IPS DF 4.7 (cell line): Measurements from ENCODE around the gene TNP2.

Source experiments
- DNase-seq: peaks from one replicate; pipeline ENCODE4 v3.0.0-alpha.2; 2013; ENCODE audit warnings: low spot score; ENCODE audit errors: extremely low read depth

The TNP2 gene

DNA sequence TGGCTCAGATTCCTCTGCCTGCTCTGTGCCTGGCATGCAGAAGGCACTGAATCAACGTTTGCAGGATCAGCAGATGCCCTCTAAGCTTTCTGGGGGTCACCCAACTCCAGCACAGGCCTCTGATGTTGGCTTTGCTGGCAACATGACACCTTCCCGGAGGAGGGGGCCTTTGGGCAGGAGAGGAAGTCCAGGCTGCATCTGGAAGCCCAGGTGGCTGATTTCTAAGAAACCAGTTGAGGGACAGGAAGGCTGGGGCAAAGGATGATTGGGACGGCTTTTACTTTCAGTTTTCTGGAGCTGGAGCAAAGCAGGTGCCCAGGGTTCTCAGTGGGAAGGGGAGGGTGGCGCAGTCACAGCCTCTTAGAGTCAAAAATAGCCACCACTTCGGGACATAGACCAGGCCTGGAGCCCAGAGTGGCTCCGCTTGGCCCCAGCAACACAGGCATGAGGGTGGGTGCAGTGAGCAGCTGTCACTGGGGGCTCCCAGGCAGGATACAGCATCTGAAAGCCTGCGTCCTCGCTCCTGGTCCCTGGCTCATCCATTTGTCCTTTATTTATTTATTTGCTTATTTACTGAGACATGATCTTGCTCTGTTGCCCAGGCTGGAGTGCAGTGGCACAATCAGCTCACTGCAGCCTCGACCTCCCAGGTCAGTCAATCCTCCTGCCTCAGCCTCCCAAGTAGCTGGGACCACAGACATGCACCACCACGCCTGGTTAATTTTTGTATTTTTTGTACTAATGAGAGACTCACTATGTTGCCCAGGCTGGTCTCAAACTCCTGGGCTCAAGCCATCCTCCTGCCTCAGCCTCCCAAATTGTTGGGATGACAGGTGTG, 28.3 kb downstream of the TNP2 start:
- no peak for DNase-seq

DNA sequence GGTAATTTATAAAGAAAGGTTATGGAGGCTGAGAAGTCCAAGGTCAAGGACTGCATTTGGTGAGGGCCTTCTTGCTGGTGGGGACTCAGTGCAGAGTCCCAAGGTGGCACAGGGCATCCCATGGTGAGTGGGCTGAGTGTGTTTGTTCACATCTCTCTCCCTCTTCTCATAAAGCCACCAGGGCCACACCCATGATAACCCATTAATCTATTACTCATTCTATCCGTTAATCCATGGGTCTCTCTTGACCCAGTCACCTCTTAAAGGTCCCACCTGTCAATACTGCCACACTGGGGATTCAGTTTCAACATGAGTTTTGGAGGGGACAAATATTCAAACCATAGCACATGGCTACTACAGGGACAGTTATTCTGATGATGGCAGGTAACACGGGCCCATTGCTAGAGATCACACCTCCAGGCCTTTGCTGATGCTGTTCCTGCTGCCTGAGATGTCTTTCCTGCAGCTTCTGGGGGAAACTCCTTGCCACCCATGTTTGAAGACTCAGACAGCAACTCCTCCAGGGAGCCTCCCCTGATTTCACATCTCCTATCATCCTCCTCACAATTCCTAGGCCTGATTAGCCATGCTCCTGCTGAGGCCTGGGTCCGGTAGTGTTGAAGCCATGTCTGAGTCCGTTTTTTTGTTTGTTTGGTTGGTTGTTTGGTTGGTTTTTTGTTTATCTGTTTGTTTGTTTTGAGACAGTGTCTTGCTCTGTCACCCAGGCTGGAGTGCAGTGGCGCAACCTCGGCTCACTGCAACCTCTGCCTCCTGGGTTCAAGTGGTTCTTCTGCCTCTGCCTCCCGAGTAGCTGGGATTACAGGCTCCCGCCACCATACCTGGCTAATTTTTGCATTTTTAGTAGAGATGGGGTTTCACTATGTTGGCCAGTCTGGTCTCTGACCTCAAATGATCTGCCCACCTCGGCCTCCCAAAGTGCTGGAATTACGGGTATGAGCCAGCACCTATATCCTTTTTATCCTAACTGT, 29.2 kb downstream of the TNP2 start:
- DNase-seq: no peak

DNA sequence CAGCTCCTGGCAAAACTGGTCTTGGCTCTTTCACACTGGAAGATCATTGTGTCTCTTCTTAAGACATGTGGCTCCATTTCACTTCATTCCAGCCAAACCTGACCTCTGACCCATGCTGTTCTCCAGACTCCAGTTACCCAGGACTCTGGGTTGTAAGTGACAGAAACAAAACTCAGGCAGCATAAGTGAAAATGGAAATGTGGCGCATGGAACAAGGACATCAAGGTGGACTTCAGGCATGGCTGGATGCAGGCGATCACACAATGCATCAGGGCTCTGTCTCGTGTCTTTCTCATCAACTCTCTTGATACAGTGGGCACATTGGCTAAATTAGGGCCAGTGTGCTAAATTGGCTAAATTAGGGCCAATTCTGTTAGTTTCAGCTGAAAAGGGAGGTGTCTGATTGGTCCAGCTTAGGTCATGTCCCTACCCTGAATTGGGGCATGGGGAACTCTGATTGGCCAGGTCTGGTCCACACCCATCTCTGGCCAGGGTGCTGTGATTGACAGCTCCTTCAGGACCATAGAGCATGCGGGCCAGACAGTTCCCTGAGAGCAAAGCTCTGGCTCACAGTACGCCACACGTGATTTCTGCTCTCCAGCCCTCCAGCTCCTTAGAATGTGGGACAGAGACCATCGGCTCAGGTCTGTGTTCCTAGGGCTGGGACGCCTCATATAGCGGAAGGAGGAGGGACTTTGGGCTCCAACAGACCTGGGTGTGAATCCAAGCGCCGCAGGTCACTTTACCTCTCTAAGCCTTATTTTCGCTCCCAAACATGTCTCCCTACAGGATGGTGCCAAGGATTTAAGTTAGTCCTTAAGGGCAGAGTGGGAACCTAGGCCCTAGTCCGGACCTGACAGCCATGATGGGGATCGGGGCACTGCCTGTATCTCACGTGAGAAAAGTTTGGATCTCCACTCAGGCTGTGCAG, 30.6 kb downstream of the TNP2 start:
- no peak for DNase-seq

DNA sequence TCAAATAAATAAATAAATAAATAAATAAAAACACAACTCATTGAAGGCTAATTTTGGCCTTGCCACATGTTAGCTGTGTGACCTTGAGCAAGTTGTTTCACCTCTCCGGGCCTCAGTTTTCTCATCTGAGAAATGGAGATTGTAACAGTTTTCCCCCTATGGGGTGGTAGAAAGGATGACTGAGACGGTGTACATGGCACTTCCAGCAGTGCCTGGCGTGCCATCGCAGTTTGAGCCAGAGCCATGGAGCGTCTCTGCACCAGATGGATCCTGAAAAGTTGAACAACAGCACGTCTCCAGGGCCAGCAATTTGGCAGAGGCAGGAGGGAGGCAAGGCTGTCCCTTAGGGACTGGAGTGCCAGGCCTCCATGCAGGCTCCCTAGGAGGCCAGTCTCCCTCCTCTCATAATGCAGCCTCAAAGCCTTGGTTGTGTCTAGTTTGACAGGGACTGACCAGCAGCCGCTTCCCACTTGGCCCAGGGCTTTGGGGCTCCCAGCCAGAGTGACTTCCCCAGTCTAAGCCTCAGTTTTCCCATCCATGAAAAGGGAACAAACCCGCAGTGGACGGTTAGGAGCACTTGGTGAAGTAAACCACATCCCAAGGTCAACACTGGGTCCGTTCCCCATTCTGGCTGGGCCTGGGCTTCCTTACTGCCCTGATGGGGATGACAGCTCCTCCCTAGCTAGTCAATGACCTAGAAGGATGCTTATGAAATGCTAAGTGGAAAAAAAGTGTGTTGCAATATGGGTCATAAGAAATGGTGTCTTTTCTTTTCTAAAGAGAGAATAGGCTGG, 32.5 kb downstream of the TNP2 start:
- no peak for DNase-seq

DNA sequence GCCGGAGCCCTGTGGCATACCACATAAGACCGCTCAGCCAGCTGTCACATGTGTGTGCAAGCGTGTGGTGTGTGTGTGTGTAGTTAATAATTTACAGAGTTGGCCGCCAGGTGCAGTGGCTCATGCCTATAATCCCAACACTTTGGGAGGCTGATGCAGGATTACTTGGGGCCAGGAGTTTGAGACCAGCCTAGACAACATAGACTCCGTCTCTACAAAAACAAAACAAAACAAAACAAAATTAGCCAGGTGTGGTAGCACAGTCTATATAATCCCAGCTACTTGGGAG, 33.5 kb downstream of the TNP2 start:
- DNase-seq: no peak

DNA sequence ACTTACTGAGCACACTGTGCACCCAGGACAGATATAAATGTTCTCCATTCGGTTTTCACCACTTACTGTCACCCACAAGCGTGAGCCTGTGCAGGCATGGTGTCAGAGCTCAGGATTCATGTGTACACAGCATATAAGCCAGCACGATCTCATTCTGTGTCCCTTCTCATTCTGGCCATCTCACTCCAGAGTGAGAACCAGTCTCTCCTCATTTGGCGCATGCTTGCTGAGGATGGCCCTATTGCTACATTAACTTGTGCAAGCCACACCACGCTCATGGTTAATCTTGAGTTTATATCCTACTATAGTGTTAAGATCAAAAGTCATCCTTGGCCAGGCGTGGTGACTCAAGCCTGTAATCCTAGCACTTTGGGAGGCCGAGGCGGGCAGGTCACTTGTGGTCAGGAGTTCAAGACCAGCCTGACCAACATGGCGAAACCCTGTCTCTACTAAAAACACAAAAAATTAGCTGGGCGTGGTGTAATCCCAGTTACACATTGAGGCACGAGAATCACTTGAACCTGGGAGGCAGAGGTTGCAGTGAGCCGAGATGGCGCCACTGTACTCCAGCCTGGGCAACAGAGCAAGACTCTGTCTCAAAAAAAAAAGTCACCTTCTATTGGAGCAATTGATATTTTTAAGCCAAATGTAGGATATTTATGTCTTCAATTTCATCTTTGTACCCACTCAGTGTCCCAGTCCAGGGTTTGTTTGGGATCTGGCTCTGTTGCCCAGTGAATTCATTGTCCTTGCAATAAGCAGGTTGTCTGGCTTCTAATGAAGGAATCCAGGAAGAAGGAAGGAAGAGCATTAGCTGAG, 34.0 kb downstream of the TNP2 start:
- DNase-seq: no peak

DNA sequence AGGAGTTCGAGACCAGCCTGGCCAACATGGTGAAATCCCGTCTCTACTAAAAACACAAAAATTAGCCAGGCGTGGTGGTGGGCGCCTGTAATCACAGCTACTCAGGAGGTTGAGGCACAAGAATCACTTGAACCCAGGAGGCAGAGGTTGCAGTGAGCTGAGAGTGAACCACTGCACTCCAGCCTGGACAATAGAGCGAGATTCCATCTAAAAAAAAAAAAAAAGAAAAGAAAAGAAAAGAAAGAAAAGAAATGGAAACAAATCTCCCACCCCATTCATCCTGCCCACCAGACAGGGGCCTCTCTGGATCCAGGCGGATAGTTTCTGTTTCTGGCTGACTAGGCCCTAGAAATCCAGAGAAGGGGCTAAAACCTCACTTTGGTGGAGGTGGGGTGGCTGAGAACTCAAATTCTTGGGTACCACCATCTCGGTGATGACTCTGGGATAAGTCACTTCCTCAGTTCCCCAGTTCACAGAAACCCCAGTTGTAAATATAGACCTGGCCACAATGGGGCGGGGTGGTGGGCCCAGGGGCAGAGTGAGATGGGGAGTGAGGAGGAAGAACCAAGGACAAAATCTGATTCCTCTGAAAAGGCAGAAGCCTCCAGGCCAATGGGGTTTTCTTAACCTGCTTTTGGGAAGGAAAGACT, 35.3 kb downstream of the TNP2 start:
- no peak for DNase-seq

DNA sequence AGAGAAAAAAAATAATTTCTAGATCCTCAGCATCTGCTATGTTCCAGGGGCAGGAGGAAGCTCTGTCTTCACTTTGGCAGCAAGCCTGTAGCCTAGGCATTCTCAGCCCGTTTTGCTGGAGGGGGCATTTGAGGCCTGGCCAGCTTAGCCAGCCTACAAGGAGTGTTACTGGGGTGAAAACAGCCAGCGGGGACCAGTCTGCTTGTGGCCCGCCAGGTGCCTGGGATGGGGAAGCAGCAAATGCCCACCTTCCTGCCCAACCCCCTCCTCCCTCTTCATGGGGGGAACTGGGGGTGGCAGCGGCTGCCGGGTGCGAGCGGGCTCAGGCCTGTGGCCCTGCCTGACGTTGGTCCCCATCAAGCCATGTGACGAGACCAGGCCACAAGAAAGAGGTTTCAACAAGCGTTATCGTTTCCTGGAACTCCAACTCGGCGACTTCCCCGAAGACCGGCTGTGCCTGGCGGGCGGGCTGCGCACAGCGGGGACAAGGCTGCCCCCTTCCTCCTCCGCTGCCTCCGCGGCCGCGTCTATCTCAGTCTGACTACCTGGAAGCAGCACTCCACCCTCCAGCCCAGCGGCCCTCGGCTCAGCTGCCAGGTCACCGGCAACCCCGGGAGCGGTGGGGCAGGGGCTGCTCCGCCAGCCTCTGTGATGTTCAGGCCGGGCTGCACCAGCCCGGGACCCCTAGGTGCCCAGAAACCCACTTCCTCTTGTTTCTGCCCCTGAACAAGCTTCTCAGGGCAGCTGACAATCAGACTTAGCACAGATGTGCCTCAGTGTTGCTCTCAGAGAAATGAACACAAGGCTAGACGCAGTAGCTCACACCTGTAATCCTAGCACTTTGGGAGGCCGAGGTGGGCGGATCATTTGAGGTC, 36.0 kb downstream of the TNP2 start:
- no peak for DNase-seq

DNA sequence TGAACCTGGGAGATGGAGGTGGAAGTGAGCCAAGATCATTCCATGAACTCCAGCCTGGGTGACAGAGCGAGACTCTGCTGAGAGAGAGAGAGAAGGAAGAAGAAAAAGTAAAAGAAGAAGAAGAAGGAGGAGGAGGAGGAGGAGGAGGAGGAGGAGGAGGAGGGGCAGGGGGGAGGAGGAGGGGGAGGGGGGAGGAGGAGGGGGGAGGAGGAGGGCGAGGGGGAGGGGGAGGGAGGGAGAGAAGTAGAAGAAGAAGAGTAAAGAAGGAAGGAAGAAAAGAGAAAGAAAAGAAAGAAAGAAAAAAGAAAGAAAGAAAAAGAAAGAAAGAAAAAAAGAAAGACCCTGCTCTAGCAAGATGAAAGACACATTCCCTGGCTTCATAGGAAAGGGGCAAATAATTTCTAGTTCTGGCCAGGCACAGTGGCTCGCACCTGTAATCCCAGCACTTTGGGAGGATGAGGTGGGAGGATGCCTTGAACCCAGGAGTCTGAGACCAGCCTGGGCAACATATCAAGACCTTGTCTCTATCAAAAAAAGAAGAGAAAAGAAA, 36.7 kb downstream of the TNP2 start:
- DNase-seq: no peak

DNA sequence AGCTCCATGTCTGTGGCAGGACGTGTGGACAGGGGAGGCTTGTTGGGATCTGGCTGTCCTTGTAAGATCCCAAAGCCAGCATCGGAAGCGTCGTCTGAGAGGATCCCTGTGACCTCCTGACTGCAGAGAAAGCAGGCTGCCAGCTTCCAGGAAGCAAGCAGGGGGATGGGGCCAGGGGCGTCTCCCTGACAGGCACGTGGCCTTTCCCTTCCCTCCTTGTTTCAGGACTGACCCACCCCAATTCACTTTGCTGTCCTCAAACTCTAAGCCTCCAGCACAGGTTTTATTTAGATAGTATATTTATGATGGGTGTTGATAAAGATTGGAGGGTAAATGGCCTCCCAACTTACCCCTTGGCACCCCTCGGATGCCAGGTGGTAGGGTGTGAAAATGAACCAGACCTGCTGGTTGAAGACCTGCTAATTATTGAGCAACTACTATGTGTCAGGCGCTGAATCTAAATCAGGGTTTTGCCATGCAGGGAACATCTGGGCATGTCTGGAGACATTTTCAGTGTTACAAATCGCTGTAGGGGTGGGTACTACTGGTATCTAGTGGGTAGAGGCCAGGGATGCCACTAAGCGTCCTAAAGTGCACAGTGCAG, 37.7 kb downstream of the TNP2 start:
- DNase-seq: no peak

DNA sequence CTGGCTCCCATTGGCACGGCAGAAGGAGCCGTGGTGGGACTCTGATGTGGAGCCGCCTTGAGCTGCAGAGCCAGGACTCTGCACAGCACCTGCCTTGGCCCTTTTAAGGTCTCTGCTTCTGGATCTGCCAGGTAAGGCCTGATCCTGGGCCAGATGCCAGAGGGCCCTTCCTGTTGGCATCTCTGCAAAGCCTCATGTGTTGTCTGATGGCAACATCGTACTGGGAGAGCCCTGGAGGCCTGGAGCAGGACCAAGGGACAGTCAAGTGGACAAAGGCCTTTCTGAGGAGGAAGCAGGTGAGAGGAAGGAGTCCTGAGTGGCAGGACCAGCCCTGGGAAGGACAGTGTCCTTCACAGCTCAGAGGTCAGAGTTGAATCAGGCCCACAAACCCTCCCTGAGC, 39.2 kb downstream of the TNP2 start:
- no peak for DNase-seq

DNA sequence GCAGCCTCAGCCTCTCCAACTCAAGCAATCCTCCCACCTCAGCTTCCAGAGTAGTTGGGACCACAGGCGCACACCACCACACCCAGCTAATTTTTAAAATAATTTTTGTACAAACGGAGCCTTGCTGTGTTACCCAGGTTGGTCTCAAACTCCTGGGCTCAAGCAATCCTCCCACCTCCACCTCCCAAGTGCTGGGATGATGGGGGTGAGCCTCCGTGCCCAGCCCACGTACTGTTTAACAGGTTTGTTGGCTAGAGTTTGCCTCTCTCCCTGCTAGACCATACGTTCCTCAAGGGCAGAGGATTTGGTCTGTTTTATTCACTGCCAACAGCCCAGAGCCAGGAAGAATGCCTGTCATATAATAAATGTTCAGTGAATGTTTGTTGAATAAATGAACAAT, 39.7 kb downstream of the TNP2 start:
- no peak for DNase-seq

DNA sequence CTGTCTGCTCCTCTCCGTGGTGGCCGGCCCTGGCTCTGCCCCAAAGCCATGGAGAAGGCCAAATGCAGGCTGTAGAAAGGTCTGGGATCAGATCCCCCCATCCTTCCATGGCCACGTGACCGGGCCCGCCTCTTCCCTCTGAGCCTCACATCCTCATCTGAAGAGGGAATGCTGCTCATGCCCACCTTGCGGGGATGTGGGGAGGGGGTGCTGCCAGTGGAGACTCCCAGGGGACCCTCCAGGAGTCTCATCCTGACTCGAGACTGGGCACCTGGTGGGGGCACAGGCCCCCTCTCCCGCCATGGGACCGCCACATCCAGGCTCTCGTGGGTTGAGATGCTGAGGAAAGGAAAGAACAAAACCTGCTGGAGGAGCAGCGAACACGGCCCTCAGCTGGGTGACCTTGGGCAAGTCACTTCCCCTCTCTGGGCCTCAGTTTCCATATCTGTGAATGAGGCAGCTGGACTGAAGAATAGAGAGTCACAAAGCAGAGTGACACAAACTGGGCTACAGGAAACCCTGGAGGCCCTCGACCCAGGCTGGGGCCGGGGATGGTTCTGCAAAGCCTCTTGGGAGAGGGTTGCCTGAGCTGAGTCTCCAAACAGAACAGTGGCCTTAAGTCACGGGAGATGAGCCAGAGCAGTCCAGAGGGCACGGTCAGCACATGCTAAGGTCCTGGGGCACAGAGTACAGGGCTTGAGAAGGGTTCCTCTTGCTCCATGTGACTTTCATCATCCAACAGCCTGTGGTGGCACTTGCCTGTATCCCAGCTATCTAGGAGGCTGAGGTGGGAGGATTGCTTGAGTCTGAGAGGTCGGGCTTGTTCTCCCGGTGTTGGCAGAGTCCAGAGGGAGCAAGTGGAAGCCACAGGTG, 43.2 kb downstream of the TNP2 start:
- no peak for DNase-seq

DNA sequence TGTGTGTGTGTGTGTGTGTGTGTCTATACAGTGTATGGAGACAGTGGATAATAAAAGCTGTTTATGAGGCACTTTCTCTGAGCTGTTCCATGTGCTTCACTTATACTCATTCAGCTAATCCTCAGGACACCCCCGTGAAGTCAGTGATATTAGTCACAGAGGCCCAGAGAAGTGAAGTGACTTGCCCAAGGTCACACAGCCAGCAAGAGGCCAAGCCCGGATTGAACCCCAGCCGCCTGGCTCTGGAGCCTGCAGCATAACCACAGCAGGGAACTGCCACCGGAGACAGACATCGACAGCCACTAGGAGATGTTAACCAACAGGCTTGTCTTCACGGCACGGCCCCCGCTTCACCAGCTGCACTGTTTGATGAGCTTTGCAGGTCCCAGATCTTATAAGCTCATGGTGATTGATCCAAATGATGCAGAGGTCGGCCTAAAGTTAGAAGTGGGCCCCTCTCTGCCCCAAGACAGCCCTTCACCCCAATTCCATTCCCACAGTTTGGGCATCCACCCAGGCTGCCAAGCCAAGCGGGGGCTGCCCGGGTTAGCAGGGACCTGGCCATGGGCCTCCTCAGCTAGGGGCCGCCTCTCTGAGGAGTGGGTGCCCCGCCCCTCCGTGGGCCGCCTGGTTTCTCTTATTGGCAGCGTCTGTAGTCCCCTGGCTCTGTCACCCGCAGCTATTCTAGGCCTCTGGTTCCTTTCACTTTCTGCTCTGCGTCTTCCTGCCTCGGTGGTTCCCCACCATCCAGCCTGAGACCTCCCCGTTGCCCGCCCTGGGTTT, 44.0 kb downstream of the TNP2 start:
- DNase-seq: no peak

DNA sequence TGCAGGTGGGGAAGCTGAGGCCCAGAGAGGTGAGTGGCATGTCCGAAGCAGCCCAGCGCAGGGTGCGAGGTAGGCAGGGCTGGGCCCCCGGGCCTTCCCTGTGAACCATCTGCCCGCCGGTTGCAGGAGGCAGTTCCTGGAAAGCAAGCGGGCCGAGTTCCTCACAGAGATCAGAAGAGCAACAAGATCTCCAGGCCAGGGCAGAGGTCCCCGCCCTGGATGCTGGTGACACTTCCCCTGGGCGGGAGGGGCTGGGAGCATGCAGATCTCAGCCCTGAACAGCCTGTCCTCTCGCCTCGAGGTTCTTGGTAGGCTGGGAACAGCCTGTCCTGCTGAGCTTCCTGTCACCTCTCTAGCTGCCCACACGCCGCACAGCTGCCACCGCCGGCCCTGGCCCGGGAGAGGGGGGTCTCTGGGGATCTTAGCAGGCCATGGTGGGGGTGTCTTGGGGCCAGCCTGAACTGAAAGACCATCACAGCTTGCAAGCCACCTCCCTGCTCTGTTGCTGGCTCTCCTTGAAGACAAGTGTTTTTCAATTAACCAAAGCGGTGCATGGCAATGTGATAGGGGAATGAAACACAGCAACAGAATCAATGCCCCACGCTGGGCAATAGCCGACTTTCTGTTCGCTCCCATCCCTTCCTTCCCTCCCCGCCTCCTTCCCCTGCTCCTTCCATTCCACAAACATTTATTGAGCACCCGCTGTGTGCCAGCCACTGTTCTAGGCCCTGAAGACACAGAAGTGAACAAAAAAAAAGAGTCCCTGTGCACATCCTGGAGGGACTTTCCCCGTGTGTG, 44.8 kb downstream of the TNP2 start:
- no peak for DNase-seq
